ENCODE measurements around the gene PLXDC1.

PLXDC1 gene

GRCh38 chr17:39016193-39017153, 135.0 kb downstream of the PLXDC1 start:
- Histone ChIP-seq H3K4me2 (ENCODE audit: low read length) (no peak overlapping the region), H3K27me3 (ENCODE audit: control insufficient read depth, low read length) (peaks cover 8% of the 10 kb centered on the region; the same call in 1 of the 2 replicates), H3K79me2 (ENCODE audit: control insufficient read depth, low read length) (no peaks in the 10 kb centered on the region), H3K9me3 (ENCODE audit: control insufficient read depth, insufficient read depth, low read length) (no peaks in the 10 kb centered on the region), H3K36me3 (ENCODE audit: control insufficient read depth, low read length) (no peaks in the 10 kb centered on the region), H3K4me3 (ENCODE audit: low read length) (no peak overlapping the region), H4K20me1 (ENCODE audit: control insufficient read depth, insufficient read depth, low read depth, low read length) (no peaks in the 10 kb centered on the region), H3K27ac (ENCODE audit: low read depth, low read length) (no peak overlapping the region), H3K9me2 (replicated peaks; ENCODE audit: control insufficient read depth, low read length) (no peaks in the 10 kb centered on the region), H3K4me1 (ENCODE audit: control insufficient read depth, low read length) (no peaks in the 10 kb centered on the region), H3F3A (ENCODE audit: control insufficient read depth, insufficient read depth) (no peaks in the 10 kb centered on the region)
- TF ChIP-seq CTCF (IDR thresholded peaks at IDR 0.05; ENCODE audit: low read depth, low read length, poor library complexity, severe bottlenecking) (no peak), EZH2phosphoT487 (IDR thresholded peaks at IDR 0.05; ENCODE audit: borderline replicate concordance, low read length) (no peak)

- Histone ChIP-seq H3K4me2 (ENCODE audit: low read length) (no peak overlapping the region), H3K27me3 (ENCODE audit: control insufficient read depth, low read length) (peaks cover 8% of the 10 kb centered on the region; the same call in 1 of the 2 replicates), H3K9me3 (ENCODE audit: control insufficient read depth, insufficient read depth, low read length) (no peaks in the 10 kb centered on the region), H3K36me3 (ENCODE audit: control insufficient read depth, low read length) (no peaks in the 10 kb centered on the region), H3K9me2 (replicated peaks; ENCODE audit: control insufficient read depth, low read length) (no peaks in the 10 kb centered on the region), H3K4me1 (ENCODE audit: control insufficient read depth, low read length) (no peaks in the 10 kb centered on the region), H4K20me1 (ENCODE audit: control insufficient read depth, insufficient read depth, low read depth, low read length) (no peaks in the 10 kb centered on the region), H3F3A (ENCODE audit: control insufficient read depth, insufficient read depth) (no peaks in the 10 kb centered on the region), H3K27ac (ENCODE audit: low read depth, low read length) (no peak overlapping the region), H3K4me3 (ENCODE audit: low read length) (no peak overlapping the region), H3K79me2 (ENCODE audit: control insufficient read depth, low read length) (no peaks in the 10 kb centered on the region)
- TF ChIP-seq CTCF (IDR thresholded peaks at IDR 0.05; ENCODE audit: low read depth, low read length, poor library complexity, severe bottlenecking) (no peak), EZH2phosphoT487 (IDR thresholded peaks at IDR 0.05; ENCODE audit: borderline replicate concordance, low read length) (no peak)
Observed at GRCh38 chr17:39015546-39015935, 135.9 kb downstream of the PLXDC1 start.

- no peaks in the 10 kb centered on the region for H3K79me2 ChIP-seq (ENCODE audit: control insufficient read depth, low read length)
- no peaks in the 10 kb centered on the region for H3K9me2 ChIP-seq (replicated peaks; ENCODE audit: control insufficient read depth, low read length)
- H4K20me1 ChIP-seq (ENCODE audit: control insufficient read depth, insufficient read depth, low read depth, low read length): no peaks in the 10 kb centered on the region
- H3K4me3 ChIP-seq (ENCODE audit: low read length): no peak overlapping the region
- no peak for TF ChIP-seq CTCF (IDR thresholded peaks at IDR 0.05; ENCODE audit: low read depth, low read length, poor library complexity, severe bottlenecking)
- TF ChIP-seq EZH2phosphoT487 (IDR thresholded peaks at IDR 0.05; ENCODE audit: borderline replicate concordance, low read length): no peak
- peaks cover 11% of the 10 kb centered on the region for H3K27me3 ChIP-seq (ENCODE audit: control insufficient read depth, low read length)
- no peak overlapping the region for H3K4me2 ChIP-seq (ENCODE audit: low read length)
- no peaks in the 10 kb centered on the region for H3F3A ChIP-seq (ENCODE audit: control insufficient read depth, insufficient read depth)
- H3K36me3 ChIP-seq (ENCODE audit: control insufficient read depth, low read length): no peaks in the 10 kb centered on the region
- H3K4me1 ChIP-seq (ENCODE audit: control insufficient read depth, low read length): no peaks in the 10 kb centered on the region
- H3K27ac ChIP-seq (ENCODE audit: low read depth, low read length): no peak overlapping the region
- H3K9me3 ChIP-seq (ENCODE audit: control insufficient read depth, insufficient read depth, low read length): no peaks in the 10 kb centered on the region
Observed at GRCh38 chr17:39014795-39015545, 136.5 kb downstream of the PLXDC1 start.
